Gastroesophageal sphincter (tissue), 4 donors: Measurements from ENCODE around the gene STON1. TPM values are rescaled to one million over a fixed set of nuclear protein-coding genes. Genes with fewer than 3 reads are reported as not detected.

ENCODE experiments used
- ATAC-seq: fragments of 150-250 bp; one replicate; pipeline ENCODE4 v1.9.1; 2016; ENCODE audit warnings: mild to moderate bottlenecking, moderate library complexity
- H3K27ac ChIP-seq, 4 donors: fragments of 200-600 bp; sonication (generic) in 3 of 4; 1 replicate in 3 of 4; 2 replicates in 1 of 4; pipeline ENCODE4 v1.5.1; 2016 to 2019
- H3K27me3 ChIP-seq: fragments of 200-600 bp; sonication (generic); one replicate; pipeline ENCODE4 v1.5.1; 2019
- H3K36me3 ChIP-seq, 2 donors: fragments of 200-600 bp; sonication (generic); one replicate each; pipeline ENCODE4 v1.5.1; 2019; ENCODE audit warnings: control low read depth in 1 of 2
- H3K4me1 ChIP-seq, 3 donors: fragments of 200-600 bp; sonication (generic); 1 replicate in 2 of 3; 2 replicates in 1 of 3; pipeline ENCODE4 v1.5.1; 2016 to 2019; ENCODE audit warnings: control low read depth in 2 of 3
- H3K4me3 ChIP-seq, 2 donors: fragments of 200-600 bp; sonication (generic); one replicate each; pipeline ENCODE4 v1.5.1; 2019; ENCODE audit warnings: mild to moderate bottlenecking in 1 of 2, moderate library complexity in 1 of 2
- H3K9me3 ChIP-seq, 3 donors: fragments of 200-600 bp; sonication (generic); one replicate each; pipeline ENCODE4 v1.5.1; 2017 to 2019; ENCODE audit warnings: control low read depth in 2 of 3
- EP300 ChIP-seq: sonication (generic); formaldehyde crosslinking; IDR thresholded peaks from one replicate; pipeline ENCODE4 v1.6.1; 2017; ENCODE audit warnings: antibody characterized with exemption, mild to moderate bottlenecking
- POLR2A ChIP-seq, 2 donors: fragments of 450-650 bp; IDR thresholded peaks; one replicate each; pipeline ENCODE4 v1.6.1; 2017; ENCODE audit warnings: antibody characterized with exemption in 2 of 2, mild to moderate bottlenecking in 2 of 2, moderate library complexity in 1 of 2
- POLR2AphosphoS5 ChIP-seq: sonication (generic); formaldehyde crosslinking; IDR thresholded peaks from one replicate; pipeline ENCODE4 v1.6.1; 2017; ENCODE audit warnings: antibody characterized with exemption
- whole genome bisulfite sequencing, 2 donors: methylation state at CpG; one replicate each; pipeline ENCODE4 v1.1.5; 2018; ENCODE audit warnings: low coverage in 1 of 2; 5-methylcytosine and 5-hydroxymethylcytosine counted together
- total RNA-seq, 4 donors: library from RNA; depleted of rRNA; stranded (reverse); fragments of >200 nt; gene quantifications; one replicate each; pipeline ENCODE4 v1.1.0, GENCODE V29; 2016
- TF ChIP-seq, protein P1 (sequence below), 4 experiments: fragments of 200-600 bp in 2 of 4; fragments of 450-650 bp in 2 of 4; sonication (generic) in 1 of 4; IDR thresholded peaks; one replicate each; pipeline ENCODE4 v1.5.1; 2017 to 2019; ENCODE audit warnings: antibody characterized with exemption in 4 of 4, mild to moderate bottlenecking in 2 of 4, moderate library complexity in 2 of 4

The STON1 gene, protein sequence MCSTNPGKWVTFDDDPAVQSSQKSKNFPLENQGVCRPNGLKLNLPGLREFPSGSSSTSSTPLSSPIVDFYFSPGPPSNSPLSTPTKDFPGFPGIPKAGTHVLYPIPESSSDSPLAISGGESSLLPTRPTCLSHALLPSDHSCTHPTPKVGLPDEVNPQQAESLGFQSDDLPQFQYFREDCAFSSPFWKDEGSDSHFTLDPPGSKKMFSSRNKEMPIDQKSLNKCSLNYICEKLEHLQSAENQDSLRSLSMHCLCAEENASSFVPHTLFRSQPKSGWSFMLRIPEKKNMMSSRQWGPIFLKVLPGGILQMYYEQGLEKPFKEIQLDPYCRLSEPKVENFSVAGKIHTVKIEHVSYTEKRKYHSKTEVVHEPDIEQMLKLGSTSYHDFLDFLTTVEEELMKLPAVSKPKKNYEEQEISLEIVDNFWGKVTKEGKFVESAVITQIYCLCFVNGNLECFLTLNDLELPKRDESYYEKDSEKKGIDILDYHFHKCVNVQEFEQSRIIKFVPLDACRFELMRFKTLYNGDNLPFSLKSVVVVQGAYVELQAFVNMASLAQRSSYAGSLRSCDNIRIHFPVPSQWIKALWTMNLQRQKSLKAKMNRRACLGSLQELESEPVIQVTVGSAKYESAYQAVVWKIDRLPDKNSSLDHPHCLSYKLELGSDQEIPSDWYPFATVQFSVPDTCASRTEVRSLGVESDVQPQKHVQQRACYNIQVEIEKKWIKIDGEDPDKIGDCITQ
- 100 to 1,000 TPM; 118 to 263 (median 158) TPM for total RNA-seq

DNA sequence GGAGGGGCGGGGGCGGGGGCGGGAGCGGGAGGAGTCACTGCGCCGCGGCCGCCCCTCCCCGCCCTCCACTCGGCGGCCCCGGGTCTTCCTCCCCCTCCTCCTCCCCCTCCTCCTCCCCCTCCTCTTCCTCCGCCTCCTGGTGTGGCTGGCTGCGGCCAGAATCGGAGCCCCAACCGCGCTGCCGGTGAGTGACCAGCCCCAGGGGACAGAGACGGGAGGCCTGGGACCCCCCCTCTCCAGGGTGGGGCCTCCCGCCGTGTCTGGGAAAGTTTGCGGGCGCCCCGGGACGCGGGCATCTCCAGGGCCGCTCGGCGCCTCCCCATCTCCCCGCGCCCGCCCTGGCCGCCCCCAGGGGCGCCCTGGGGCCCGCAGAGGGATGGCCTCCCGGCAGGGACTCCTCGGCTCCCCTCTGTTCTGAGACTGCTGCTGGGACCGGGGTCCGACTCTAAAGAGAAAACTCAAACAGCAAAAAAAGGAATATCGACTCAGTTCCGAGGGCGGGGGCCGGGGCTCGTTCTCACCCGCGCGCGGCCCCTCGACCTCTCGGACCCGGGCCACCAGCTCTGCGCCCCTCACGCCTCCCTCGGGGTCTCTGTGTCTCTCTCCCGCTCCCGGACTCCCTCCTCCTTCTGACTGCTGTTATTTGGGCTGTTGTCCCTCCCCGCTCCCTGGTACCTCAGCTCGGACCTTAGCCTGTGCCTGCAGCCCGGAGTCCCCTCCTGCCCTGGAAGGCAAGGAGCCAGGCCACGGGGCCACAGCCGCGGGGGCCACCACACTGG lies at the start of gene STON1:
Gene STON1, plus strand, starts transcription at position 122 of the 779 bp plus-strand sequence. CDS start 50,480 bp downstream, outside the sequence.
- H3K27ac ChIP-seq = peak within 1 kb of the TSS; percentile 93 to 96 (median 94)

DNA sequence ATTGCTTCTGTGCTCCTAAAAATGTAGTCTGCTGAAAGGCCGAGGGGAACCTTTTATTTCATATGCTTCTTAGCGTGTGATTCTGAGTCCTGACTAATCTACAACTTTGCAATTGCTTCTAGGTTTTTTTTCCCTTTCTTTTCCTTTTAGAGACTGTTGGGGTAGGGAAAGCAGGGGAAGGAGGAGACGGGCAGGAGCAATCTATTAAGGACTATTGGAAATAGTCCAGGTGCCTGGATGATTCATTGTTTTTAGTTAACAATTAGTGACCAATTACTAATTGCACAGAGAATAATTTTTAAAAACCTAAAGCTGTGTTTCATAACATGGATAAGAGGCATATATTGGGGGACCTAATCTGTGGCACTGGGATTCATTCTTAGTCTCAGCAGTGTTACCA lies 49.4 kb upstream of the STON1 start:
- peak overlapping the region; percentile 56 to 90 (median 82) for H3K27ac ChIP-seq
- H3K27me3 ChIP-seq = no peaks in the 10 kb centered on the region
- H3K9me3 ChIP-seq = no peaks in the 10 kb centered on the region
- TF ChIP-seq EP300 = no peak
- TF ChIP-seq, protein P1, sequence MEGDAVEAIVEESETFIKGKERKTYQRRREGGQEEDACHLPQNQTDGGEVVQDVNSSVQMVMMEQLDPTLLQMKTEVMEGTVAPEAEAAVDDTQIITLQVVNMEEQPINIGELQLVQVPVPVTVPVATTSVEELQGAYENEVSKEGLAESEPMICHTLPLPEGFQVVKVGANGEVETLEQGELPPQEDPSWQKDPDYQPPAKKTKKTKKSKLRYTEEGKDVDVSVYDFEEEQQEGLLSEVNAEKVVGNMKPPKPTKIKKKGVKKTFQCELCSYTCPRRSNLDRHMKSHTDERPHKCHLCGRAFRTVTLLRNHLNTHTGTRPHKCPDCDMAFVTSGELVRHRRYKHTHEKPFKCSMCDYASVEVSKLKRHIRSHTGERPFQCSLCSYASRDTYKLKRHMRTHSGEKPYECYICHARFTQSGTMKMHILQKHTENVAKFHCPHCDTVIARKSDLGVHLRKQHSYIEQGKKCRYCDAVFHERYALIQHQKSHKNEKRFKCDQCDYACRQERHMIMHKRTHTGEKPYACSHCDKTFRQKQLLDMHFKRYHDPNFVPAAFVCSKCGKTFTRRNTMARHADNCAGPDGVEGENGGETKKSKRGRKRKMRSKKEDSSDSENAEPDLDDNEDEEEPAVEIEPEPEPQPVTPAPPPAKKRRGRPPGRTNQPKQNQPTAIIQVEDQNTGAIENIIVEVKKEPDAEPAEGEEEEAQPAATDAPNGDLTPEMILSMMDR (IDR thresholded peaks at IDR 0.05) = no peak
- TF ChIP-seq POLR2AphosphoS5 = no peak
- no peak for TF ChIP-seq POLR2A (IDR thresholded peaks at IDR 0.05)
- H3K4me3 ChIP-seq = no peak overlapping the region
- peaks cover 8 to 67% (median 13%) of the 10 kb centered on the region in 3 donors for H3K4me1 ChIP-seq
- no peak for ATAC-seq
- 8 to 23% methylated on average over 3 of the region's 3 CpGs for WGBS, 2 donors
- peaks cover 0 to 20% of the 10 kb centered on the region in 2 donors for H3K36me3 ChIP-seq

More for the DNA sequence above, at the start of gene STON1:
- H3K9me3 ChIP-seq = no peaks in the 10 kb centered on the region
- WGBS, 2 donors = 0 to 3% methylated on average over 3 to 18 of the region's 62 CpGs
- H3K36me3 ChIP-seq = no peaks in the 10 kb centered on the region
- peak; percentile 63 for ATAC-seq
- H3K4me3 ChIP-seq = peak within 1 kb of the TSS; percentile 72 to 93
- no peaks in the 10 kb centered on the region for H3K27me3 ChIP-seq
- TF ChIP-seq, protein P1 (IDR thresholded peaks at IDR 0.05) = peak in 1 of 4 experiments; percentile 29
- TF ChIP-seq POLR2A (IDR thresholded peaks at IDR 0.05) (peak; percentile 46 to 57), POLR2AphosphoS5 (peak; percentile 65), EP300 (no peak)
- peaks cover 0 to 90% (median 17%) of the 10 kb centered on the region in 3 donors for H3K4me1 ChIP-seq

DNA sequence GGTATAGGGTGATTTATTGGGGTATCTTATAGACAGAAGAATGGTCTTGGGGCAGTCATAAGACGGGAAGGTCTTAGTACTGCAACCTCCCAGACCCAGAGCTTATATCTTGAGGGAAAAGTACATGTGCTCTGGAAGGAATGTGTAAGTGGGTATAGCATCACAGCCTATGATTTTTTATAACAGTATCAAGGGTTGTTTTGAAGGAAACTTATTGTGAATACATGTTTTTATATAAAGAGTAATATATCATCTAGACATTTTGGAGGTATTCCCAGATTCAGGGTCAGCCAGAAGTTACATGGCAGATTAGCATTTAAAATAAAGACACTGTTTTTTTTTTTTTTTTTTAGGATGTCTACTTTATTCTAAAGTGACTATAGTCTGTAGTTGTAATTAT lies 47.6 kb upstream of the STON1 start:
- Histone ChIP-seq H3K27ac (peak overlapping the region; percentile 80 to 92 (median 90)), H3K36me3 (peaks cover 0 to 29% of the 10 kb centered on the region in 2 donors), H3K27me3 (no peaks in the 10 kb centered on the region), H3K4me1 (peaks cover 8 to 58% (median 13%) of the 10 kb centered on the region in 3 donors), H3K9me3 (no peaks in the 10 kb centered on the region), H3K4me3 (no peak overlapping the region)
- no peak for ATAC-seq
- 14 to 36% methylated on average over 1 of the region's 1 CpG for whole genome bisulfite sequencing, 2 donors
- TF ChIP-seq POLR2A (IDR thresholded peaks at IDR 0.05) = no peak
- TF ChIP-seq EP300 = no peak
- TF ChIP-seq POLR2AphosphoS5 = peak; percentile 51
- TF ChIP-seq, protein P1 (IDR thresholded peaks at IDR 0.05) = peak in 2 of 4 experiments; percentile 10 to 15

DNA sequence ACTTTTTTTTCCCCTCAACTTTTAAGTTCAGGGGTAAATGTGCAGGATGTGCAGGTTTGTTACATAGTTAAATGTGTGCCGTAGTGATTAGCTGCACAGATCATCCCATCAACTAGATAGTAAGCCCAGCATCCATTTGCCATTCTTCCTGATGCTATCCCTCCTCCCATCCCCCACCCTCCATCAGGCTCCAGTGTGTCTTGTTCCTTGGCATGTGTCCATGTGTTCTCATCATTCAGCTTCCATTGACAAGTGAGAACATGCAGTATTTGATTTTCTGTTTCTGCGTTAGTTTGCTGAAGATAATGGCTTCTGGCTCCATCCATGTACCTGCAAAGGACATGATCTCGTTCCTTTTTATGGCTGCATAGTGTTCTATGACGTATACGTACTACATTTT lies 47.2 kb upstream of the STON1 start:
- Histone ChIP-seq H3K36me3 (peaks cover 0 to 29% of the 10 kb centered on the region in 2 donors), H3K27me3 (no peaks in the 10 kb centered on the region), H3K9me3 (no peaks in the 10 kb centered on the region), H3K4me3 (no peak overlapping the region), H3K27ac (peak overlapping the region; percentile 80 to 92 (median 90)), H3K4me1 (peaks cover 8 to 58% (median 13%) of the 10 kb centered on the region in 3 donors)
- 45 to 56% methylated on average over 5 of the region's 5 CpGs for WGBS, 2 donors
- no peak for TF ChIP-seq EP300
- peak; percentile 52 for TF ChIP-seq POLR2AphosphoS5
- no peak for ATAC-seq
